ENCODE results near the gene TLR9. TPM values are rescaled to one million over a fixed set of nuclear protein-coding genes. Genes with fewer than 3 reads are reported as not detected.

The TLR9 gene
- polyA plus RNA-seq, 1 of the 3 experiments (the other 2 are of a cell fraction), result 0.12 TPM

GRCh38 chr3:52203701-52204100 is 21.7 kb downstream of the TLR9 start:
- Histone ChIP-seq H3K9me2 (no peaks in the 10 kb centered on the region), H3K9me3 (no peaks in the 10 kb centered on the region), H3K79me2 (ENCODE audit: insufficient read depth) (peaks cover 26% of the 10 kb centered on the region), H3F3A (replicated peaks; ENCODE audit: insufficient read depth) (no peaks in the 10 kb centered on the region), H2AFZ (ENCODE audit: low read depth) (no peak overlapping the region), H3K27ac (ENCODE audit: low read depth in 2 of 2, low read length in 1 of 2) (no peak overlapping the region), H3K9ac (no peak overlapping the region), H3K4me3 (ENCODE audit: low read depth in 2 of 2, low read length in 1 of 2) (no peak overlapping the region), H4K20me1 (ENCODE audit: insufficient read depth) (no peaks in the 10 kb centered on the region), H3K27me3 (ENCODE audit: insufficient read depth) (no peaks in the 10 kb centered on the region), H3K4me1 (ENCODE audit: control insufficient read depth in 1 of 2, insufficient read depth in 2 of 2, low read depth in 1 of 2, low read length in 1 of 2) (peaks cover 0 to 8% of the 10 kb centered on the region in 2 experiments; a peak in 2 of 4 replicates), H3K36me3 (replicated peaks in 1 of 2; ENCODE audit: control insufficient read depth in 1 of 2, insufficient read depth in 2 of 2, low read length in 1 of 2) (peaks cover 73 to 82% of the 10 kb centered on the region in 2 experiments), H3K4me2 (no peak overlapping the region)
- TF ChIP-seq GATA2 (CRISPR knock-in tag; IDR thresholded peaks at IDR 0.05) (no peak), RXRA (IDR thresholded peaks at IDR 0.05; ENCODE audit: borderline replicate concordance, low read depth) (no peak), JUND (IDR thresholded peaks at IDR 0.05) (no peak), GABPA (IDR thresholded peaks at IDR 0.05; ENCODE audit: low read depth) (no peak), MEF2A (IDR thresholded peaks at IDR 0.05; ENCODE audit: borderline replicate concordance, low read depth) (no peak), RAD21 (IDR thresholded peaks at IDR 0.05; ENCODE audit: low read length) (no peak), NRF1 (IDR thresholded peaks at IDR 0.05; ENCODE audit: low read depth, low read length) (no peak), EP300 (IDR thresholded peaks at IDR 0.05; ENCODE audit: borderline replicate concordance in 1 of 2, low read depth in 1 of 2, low read length in 1 of 2) (no peak), TAF1 (IDR thresholded peaks at IDR 0.05; ENCODE audit: borderline replicate concordance, low read depth, low read length) (no peak), MXI1 (IDR thresholded peaks at IDR 0.05; ENCODE audit: low read depth, low read length) (no peak)
- TF ChIP-seq, protein P1, sequence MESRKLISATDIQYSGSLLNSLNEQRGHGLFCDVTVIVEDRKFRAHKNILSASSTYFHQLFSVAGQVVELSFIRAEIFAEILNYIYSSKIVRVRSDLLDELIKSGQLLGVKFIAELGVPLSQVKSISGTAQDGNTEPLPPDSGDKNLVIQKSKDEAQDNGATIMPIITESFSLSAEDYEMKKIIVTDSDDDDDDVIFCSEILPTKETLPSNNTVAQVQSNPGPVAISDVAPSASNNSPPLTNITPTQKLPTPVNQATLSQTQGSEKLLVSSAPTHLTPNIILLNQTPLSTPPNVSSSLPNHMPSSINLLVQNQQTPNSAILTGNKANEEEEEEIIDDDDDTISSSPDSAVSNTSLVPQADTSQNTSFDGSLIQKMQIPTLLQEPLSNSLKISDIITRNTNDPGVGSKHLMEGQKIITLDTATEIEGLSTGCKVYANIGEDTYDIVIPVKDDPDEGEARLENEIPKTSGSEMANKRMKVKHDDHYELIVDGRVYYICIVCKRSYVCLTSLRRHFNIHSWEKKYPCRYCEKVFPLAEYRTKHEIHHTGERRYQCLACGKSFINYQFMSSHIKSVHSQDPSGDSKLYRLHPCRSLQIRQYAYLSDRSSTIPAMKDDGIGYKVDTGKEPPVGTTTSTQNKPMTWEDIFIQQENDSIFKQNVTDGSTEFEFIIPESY (IDR thresholded peaks at IDR 0.05; ENCODE audit: borderline replicate concordance, low read depth), result no peak
- CTCF ChIA-PET, result interaction anchor here (1.5 to 4.2 kb wide), 3 partner anchors 17 to 200 kb away, joined by 3 to 23 read pairs (median 7); no protein-coding TSS in a partner anchor
- POLR2A ChIA-PET, result interaction anchor here (0.6 kb wide), 1 partner anchor 171 kb away, joined by 3 read pairs; no protein-coding TSS in a partner anchor
- WGBS (ENCODE audit: low lambda C conversion rate), result 100% methylated on average over 1 of the region's 1 CpG
- DNase-seq, result no peak

DNA sequence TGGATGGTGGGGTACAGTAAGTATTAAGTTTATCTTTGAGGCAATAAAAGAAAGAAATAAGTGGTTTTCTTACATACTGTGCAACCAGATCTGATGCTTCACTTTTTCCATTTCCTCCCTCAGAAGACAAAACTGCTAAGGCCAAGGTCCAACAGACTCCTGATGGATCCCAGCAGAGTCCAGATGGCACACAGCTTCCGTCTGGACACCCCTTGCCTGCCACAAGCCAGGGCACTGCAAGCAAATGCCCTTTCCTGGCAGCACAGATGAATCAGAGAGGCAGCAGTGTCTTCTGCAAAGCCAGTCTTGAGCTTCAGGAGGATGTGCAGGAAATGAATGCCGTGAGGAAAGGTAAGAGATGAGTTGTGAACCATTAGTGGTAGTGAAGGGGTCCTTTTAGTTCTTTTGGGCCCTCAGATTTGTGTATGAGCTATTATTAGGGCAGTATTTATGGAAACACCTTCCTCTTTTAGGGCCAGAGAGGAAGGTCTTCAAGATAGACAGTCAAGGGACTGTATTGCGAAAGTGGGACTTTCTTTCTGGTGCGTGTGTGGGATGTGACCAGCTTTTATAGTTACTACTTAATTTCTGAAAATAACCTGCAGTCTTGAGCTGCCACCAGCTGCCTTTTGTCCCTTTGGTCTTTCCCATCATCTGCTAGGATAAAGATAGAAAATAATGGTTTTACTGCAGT is 22.9 kb downstream of the TLR9 start:
- Histone ChIP-seq H3K27ac (ENCODE audit: low read depth in 2 of 2, low read length in 1 of 2) (no peak overlapping the region), H4K20me1 (ENCODE audit: insufficient read depth) (no peaks in the 10 kb centered on the region), H3K9ac (no peak overlapping the region), H3K9me3 (no peaks in the 10 kb centered on the region), H3K4me3 (ENCODE audit: low read depth in 2 of 2, low read length in 1 of 2) (no peak overlapping the region), H3K27me3 (ENCODE audit: insufficient read depth) (no peaks in the 10 kb centered on the region), H3K4me1 (ENCODE audit: control insufficient read depth in 1 of 2, insufficient read depth in 2 of 2, low read depth in 1 of 2, low read length in 1 of 2) (peaks cover 3 to 13% of the 10 kb centered on the region in 2 experiments; a peak in 3 of 4 replicates), H3F3A (replicated peaks; ENCODE audit: insufficient read depth) (no peaks in the 10 kb centered on the region), H3K79me2 (ENCODE audit: insufficient read depth) (peaks cover 33% of the 10 kb centered on the region), H3K4me2 (no peak overlapping the region), H3K9me2 (no peaks in the 10 kb centered on the region), H2AFZ (ENCODE audit: low read depth) (no peak overlapping the region), H3K36me3 (replicated peaks in 1 of 2; ENCODE audit: control insufficient read depth in 1 of 2, insufficient read depth in 2 of 2, low read length in 1 of 2) (peaks cover 61 to 70% of the 10 kb centered on the region in 2 experiments)
- POLR2A ChIA-PET, result interaction anchor here (0.6 kb wide), 1 partner anchor 456 kb away, joined by 3 read pairs; no protein-coding TSS in a partner anchor
- 94% methylated on average over 4 of the region's 4 CpGs for WGBS (ENCODE audit: low lambda C conversion rate)
- CTCF ChIA-PET, result interaction anchor here (0.6 to 3.3 kb wide), 5 partner anchors 18 to 202 kb away, joined by 3 to 16 read pairs (median 3); no protein-coding TSS in a partner anchor
- TF ChIP-seq FOXJ3 (CRISPR knock-in tag; IDR thresholded peaks at IDR 0.05) (no peak), YY1 (IDR thresholded peaks at IDR 0.05; ENCODE audit: low read depth) (no peak), NFIC (IDR thresholded peaks at IDR 0.05; ENCODE audit: borderline replicate concordance) (no peak), MXI1 (IDR thresholded peaks at IDR 0.05; ENCODE audit: low read depth, low read length) (no peak), TEAD4 (IDR thresholded peaks at IDR 0.05; ENCODE audit: borderline replicate concordance, insufficient read depth) (no peak), USF1 (IDR thresholded peaks at IDR 0.05; ENCODE audit: borderline replicate concordance, low read depth) (no peak), EP300 (IDR thresholded peaks at IDR 0.05; ENCODE audit: borderline replicate concordance in 1 of 2, low read depth in 1 of 2, low read length in 1 of 2) (no peak), RCOR1 (IDR thresholded peaks at IDR 0.05; ENCODE audit: low read length) (no peak)
- TF ChIP-seq, protein P2, sequence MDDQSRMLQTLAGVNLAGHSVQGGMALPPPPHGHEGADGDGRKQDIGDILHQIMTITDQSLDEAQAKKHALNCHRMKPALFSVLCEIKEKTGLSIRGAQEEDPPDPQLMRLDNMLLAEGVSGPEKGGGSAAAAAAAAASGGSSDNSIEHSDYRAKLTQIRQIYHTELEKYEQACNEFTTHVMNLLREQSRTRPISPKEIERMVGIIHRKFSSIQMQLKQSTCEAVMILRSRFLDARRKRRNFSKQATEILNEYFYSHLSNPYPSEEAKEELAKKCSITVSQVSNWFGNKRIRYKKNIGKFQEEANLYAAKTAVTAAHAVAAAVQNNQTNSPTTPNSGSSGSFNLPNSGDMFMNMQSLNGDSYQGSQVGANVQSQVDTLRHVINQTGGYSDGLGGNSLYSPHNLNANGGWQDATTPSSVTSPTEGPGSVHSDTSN (IDR thresholded peaks at IDR 0.05), result no peak
- DNase-seq, result no peak
